GM21367 (cell line): ENCODE data around the gene RARRES1.

ENCODE experiments used
- ATAC-seq: cut with Tn5 transposase; IDR thresholded peaks from one replicate; pipeline ENCODE4 v1.9.1; 2021; ENCODE audit not compliant: unreplicated experiment

The RARRES1 gene

GRCh38 chr3:158731938-158732855, at the start of gene RARRES1:
TSS of gene RARRES1 (minus strand) at chr3:158732457. CDS start at chr3:158732415, 42 bp downstream.
- ATAC-seq = peak; percentile 61

- ATAC-seq = no peak
Observed at GRCh38 chr3:158781849-158782248, 49.6 kb upstream of the RARRES1 start.

DNA sequence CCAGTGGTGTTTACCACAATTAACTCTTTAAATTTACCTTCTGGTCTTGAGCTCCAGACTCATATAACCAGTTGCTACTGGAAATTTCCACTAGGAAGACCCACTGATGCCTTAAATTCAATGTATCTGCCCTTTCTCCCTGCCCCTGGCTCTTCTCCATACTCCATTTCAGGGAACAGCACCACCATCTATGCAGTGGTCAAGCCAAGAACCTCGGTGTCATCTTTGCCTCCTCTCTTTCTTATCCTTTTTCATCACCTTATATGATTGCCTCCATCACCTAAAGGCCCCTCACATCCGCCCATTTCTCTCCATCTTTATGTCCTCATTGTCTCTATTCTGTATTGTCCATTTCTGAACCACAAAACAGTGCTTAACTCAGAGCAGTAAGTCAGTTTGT, 48.9 kb upstream of the RARRES1 start:
- no peak for ATAC-seq

- no peak for ATAC-seq
Observed at GRCh38 chr3:158780766-158781165, 48.5 kb upstream of the RARRES1 start.

GRCh38 chr3:158777161-158777873, 45.1 kb upstream of the RARRES1 start:
- ATAC-seq = no peak

GRCh38 chr3:158776531-158776930, 44.3 kb upstream of the RARRES1 start:
- ATAC-seq = no peak

DNA sequence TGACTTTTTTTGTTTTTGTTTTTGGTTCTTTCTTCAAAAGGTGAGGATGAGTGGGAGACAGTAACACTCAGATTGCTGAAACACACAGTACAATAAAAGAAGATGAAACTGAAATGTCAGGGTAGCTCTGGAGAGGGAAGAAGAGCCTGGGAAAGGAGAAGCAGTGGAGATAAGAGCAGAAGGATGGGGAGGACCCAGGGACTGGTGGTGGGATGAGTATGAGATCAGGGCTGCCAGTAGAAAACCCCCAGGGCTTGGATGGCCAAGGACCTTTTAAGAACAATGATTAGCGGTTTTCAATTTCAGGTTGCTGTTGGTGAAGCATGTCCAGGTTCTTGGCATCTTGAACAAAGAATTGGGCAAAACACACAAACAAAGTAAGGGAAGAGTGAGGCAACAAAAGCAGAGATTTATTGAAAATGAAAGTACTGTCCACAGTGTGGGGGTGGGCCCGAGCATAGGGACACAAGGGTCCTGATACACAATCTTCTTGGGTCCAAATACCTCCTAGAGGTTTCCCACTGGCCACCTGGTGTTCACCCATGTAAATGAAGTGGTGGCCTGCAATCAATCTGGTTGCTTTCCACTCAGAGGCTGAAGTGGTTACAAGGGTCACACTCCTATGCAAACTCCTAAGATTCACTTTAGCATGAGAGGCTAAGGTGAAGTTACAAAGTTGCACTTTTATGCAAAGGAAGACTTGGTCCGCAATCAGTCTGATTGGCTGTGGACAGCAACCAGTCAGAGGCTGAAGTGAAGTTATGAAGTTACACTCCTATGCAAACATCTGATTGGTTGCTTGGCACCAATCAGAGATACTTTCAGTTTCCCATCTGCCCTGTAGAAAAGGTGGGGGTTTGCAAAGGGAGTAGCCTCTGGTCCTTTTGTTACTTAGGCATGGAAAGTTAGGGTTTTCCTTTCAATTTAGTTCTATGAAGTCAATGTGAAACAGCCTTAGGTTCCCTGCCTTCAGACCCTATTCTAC, 43.5 kb upstream of the RARRES1 start:
- no peak for ATAC-seq

DNA sequence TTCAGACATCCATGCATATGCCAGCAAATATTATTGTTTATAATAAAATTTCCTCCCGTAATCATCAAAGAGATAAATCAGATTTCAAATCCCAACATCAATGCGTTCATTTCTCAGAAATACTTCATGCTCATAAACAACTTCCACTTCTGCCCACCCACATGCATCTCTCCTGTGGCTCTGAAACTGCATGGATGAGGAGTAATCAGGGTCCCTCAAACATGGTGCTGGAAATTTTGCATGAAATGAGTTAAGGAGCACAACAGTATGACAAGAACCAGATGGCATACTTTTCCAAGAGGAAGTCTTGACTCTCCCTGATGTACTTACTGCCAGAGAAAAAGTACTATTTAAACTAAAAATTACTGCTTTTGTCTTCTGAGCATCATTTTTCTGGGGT, 42.7 kb upstream of the RARRES1 start:
- ATAC-seq = no peak

DNA sequence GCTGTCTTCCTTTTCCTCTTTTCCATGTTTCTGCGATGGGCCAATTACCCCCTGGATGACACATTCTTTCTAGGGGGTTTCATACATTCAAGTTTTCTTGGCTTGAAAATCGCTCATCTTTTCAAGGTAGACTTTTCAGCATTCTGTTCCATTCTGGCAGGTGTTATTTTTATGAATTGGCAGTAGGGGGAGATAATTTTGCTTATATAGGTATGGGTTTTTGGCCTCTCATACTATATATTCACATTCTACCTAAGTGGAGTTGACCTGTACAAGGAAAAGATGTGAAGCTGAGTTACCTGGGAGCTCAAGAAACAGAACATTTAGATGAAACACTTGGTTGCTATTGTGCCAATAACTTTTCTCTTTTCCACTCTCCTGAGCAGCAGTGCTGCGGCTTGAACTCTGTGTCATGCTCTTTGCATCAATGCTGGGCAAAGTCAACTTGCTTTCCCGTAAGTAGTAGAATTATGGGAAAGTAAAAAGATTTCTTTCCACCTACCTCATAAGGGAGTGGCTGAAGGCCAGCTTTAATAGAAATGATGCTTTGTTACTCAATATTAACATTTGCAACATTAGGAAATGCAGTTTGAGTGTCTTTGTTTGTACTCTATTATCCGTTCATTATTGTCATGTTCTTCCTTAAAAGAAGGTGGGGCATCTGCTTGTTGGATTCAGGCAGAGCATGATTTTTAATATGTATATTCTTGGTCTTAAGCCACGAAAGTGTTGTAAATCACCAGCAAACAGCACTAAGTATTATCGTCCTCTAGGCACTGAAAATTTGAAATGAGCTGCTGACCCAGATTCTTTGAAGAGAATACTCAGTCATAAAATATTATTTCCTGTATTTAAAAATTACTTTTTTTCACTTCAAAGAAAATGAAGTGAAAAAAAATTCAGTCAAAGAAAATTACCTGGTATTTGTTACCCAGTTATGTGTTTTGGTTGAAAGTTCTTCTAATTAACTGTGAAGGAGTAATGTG, 41.9 kb upstream of the RARRES1 start:
- no peak for ATAC-seq

DNA sequence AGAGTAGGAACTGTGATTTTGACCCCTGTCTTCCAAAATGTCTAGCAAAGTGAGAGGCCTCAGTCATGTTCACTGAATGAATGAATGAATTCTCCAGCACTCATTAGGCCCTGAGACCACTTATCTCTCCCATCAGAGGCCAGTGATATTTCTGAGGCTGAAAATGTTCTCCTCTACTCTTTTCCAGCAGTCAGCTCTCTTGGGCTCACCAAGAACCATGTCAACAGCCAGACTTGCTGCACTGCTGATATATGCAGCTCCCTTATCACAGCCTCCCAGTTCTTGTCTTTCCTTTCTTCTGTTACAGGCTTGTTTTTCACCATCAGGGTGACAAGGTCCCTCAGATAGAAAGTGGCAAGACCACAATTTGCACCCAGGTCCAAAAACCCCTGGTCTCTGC, 40.9 kb upstream of the RARRES1 start:
- ATAC-seq = no peak

DNA sequence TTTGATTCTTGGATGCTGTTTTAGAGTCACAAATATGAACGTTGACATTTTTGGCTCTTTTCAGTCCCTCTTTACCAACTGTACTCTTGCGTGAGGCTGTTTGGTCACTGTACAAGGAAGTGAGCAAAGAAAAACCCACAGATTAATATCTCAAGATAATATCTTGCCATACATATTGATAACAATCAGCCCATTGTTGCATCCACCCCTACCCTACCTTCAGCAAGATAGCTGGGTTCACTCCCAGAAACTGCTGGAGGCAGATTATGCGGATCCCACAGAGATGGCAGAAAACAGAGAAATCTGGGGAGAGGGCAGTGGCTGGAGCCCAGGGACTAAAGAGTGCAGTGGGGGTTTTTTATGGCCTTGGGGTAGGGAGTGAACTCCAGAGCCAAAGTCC, 39.7 kb upstream of the RARRES1 start:
- ATAC-seq = no peak

DNA sequence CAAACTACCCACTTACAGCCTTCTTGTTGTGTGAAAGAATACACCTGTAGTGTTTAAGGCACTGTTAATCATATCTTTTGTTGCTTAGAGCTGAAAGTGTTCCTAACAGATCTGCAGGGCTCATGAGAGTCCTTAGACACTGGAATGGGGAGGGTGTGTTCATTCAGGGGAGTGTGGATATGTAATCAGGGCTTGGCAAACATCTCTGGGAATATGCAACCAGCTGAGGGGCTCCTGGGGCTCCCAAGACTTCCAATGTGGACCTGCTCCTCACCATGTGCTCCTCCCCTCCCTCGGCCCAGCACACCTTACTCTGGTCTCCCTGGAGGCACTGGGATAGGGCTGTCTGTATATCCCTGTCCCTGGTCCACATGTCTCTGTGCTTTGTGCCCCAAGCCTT, 39.3 kb upstream of the RARRES1 start:
- no peak for ATAC-seq

- ATAC-seq = no peak
Observed at GRCh38 chr3:158770741-158771350, 38.6 kb upstream of the RARRES1 start.

GRCh38 chr3:158769952-158770740, 37.9 kb upstream of the RARRES1 start:
- ATAC-seq = no peak

GRCh38 chr3:158769549-158769948, 37.3 kb upstream of the RARRES1 start:
- no peak for ATAC-seq

- no peak for ATAC-seq
Observed at GRCh38 chr3:158768881-158769543, 36.8 kb upstream of the RARRES1 start.

DNA sequence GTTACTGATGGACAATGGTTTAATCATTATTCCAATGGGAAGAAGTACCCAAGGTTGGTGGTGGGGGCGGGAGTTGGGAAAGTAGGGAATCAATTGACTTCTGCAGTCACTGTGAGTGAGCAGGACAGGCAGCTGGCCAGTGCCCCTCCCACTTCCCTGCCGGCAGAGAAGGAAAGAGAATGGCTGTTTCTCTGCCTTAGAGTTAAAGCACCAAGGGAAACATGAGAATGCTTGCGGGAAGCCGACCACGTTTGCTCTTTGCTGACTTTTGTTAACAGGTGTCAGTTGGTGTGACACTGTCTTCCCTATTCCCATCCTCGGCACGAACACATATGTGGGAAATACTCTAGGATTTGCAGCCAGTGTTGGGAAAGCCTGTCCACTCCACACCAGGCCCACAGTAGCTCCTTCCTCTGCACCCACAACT, 36.1 kb upstream of the RARRES1 start:
- ATAC-seq = no peak

GRCh38 chr3:158766364-158766763, 34.1 kb upstream of the RARRES1 start:
- ATAC-seq = no peak
